ENCODE results near the gene POGK. TPM values are rescaled to one million over a fixed set of nuclear protein-coding genes. Genes with fewer than 3 reads are reported as not detected.

The POGK gene
- total RNA-seq, 1 donor from 2014 or later, result 45.8 TPM

GRCh38 chr1:166884971-166885370 lies 45.7 kb downstream of the POGK start:
- peaks cover 11% of the 10 kb centered on the region for H3K27me3 ChIP-seq (ENCODE audit: control insufficient read depth, insufficient read depth, low read length)
- no peak for TF ChIP-seq CTCF (IDR thresholded peaks at IDR 0.05; ENCODE audit: insufficient read depth, low read length, poor library complexity, severe bottlenecking)
- H3K4me3 ChIP-seq (ENCODE audit: low read depth, low read length), result no peak overlapping the region
- no peaks in the 10 kb centered on the region for H3K36me3 ChIP-seq (ENCODE audit: control insufficient read depth, insufficient read depth, low read length)
- DNase-seq (ENCODE audit: low read depth), result no peak

GRCh38 chr1:166888373-166889111 lies 49.3 kb downstream of the POGK start:
- Histone ChIP-seq H3K27me3 (ENCODE audit: control insufficient read depth, insufficient read depth, low read length) (peaks cover 12% of the 10 kb centered on the region), H3K36me3 (ENCODE audit: control insufficient read depth, insufficient read depth, low read length) (no peaks in the 10 kb centered on the region), H3K4me3 (ENCODE audit: low read depth, low read length) (no peak overlapping the region)
- DNase-seq (ENCODE audit: low read depth), result no peak
- no peak for TF ChIP-seq CTCF (IDR thresholded peaks at IDR 0.05; ENCODE audit: insufficient read depth, low read length, poor library complexity, severe bottlenecking)

GRCh38 chr1:166889776-166890175 lies 50.5 kb downstream of the POGK start:
- no peak for TF ChIP-seq CTCF (IDR thresholded peaks at IDR 0.05; ENCODE audit: insufficient read depth, low read length, poor library complexity, severe bottlenecking)
- H3K27me3 ChIP-seq (ENCODE audit: control insufficient read depth, insufficient read depth, low read length), result peaks cover 4% of the 10 kb centered on the region
- no peak overlapping the region for H3K4me3 ChIP-seq (ENCODE audit: low read depth, low read length)
- no peak for DNase-seq (ENCODE audit: low read depth)
- H3K36me3 ChIP-seq (ENCODE audit: control insufficient read depth, insufficient read depth, low read length), result no peaks in the 10 kb centered on the region

- no peak overlapping the region for H3K4me3 ChIP-seq (ENCODE audit: low read depth, low read length)
- H3K27me3 ChIP-seq (ENCODE audit: control insufficient read depth, insufficient read depth, low read length), result peaks cover 4% of the 10 kb centered on the region
- no peak for TF ChIP-seq CTCF (IDR thresholded peaks at IDR 0.05; ENCODE audit: insufficient read depth, low read length, poor library complexity, severe bottlenecking)
- H3K36me3 ChIP-seq (ENCODE audit: control insufficient read depth, insufficient read depth, low read length), result no peaks in the 10 kb centered on the region
- no peak for DNase-seq (ENCODE audit: low read depth)
These were observed 56.5 kb downstream of the POGK start for GRCh38 chr1:166895766-166896165.

DNA sequence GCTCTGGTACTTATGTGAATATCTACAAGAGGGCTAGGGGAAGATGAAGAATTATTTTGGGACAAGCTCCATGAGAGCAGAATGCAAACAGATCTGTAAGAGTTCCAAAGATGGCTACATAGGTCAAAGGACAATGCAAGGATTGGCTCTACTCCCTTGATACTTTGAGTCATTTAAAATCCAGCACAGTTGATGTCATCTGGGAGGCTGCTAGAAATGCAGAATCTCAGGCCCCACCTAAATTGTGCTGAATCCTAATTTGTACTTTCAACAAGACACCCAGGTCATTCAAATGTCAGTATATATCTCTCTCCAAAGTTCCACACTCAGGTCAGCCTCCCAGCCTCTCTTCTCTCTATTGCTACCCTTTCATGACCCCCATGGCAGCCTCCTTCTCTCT lies 60.5 kb downstream of the POGK start:
- no peak for TF ChIP-seq CTCF (IDR thresholded peaks at IDR 0.05; ENCODE audit: insufficient read depth, low read length, poor library complexity, severe bottlenecking)
- H3K27me3 ChIP-seq (ENCODE audit: control insufficient read depth, insufficient read depth, low read length), result no peaks in the 10 kb centered on the region
- no peak overlapping the region for H3K4me3 ChIP-seq (ENCODE audit: low read depth, low read length)
- no peaks in the 10 kb centered on the region for H3K36me3 ChIP-seq (ENCODE audit: control insufficient read depth, insufficient read depth, low read length)
- DNase-seq (ENCODE audit: low read depth), result no peak

DNA sequence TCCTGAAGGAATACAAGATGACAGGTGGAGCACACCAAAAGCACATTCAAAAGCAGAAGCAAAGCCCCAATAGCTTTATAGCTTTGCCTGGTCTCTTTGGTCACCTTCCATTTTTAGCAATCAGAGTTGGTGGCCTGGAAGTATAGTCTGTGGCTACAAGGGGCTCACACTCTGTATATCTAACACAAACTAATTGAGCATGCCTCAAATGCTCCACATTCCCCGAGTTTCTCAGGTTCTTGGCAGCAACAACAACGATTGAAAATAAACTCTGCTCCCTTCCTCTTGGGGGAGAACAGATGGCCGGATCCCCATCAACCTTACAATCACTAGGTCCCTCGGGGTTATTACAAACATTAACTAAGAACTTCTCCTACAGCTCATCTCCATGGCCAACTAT lies 61.7 kb downstream of the POGK start:
- no peak for DNase-seq (ENCODE audit: low read depth)
- no peaks in the 10 kb centered on the region for H3K36me3 ChIP-seq (ENCODE audit: control insufficient read depth, insufficient read depth, low read length)
- H3K4me3 ChIP-seq (ENCODE audit: low read depth, low read length), result no peak overlapping the region
- TF ChIP-seq CTCF (IDR thresholded peaks at IDR 0.05; ENCODE audit: insufficient read depth, low read length, poor library complexity, severe bottlenecking), result no peak
- no peaks in the 10 kb centered on the region for H3K27me3 ChIP-seq (ENCODE audit: control insufficient read depth, insufficient read depth, low read length)
